GM23248 (cell line): ENCODE measurements around the gene RAB37. TPM values are rescaled to one million over a fixed set of nuclear protein-coding genes. Genes with fewer than 3 reads are reported as not detected.
A peak's percentile ranks its signal among the peaks of the same experiment; 100 is the strongest.

Source experiments
- DNase-seq: peaks from one replicate; pipeline ENCODE4 v3.0.0-alpha.2; 2015
- H2AFZ ChIP-seq: fragments of 200-600 bp; sonication (generic); 2 replicates; pipeline ENCODE4 v1.6.1; 2016; ENCODE audit warnings: antibody characterized with exemption
- H3F3A ChIP-seq: fragments of 200-600 bp; sonication (generic); 2 replicates; pipeline ENCODE4 v1.6.1; 2016; ENCODE audit warnings: mild to moderate bottlenecking, antibody characterized with exemption, mixed run types; ENCODE audit not compliant: insufficient read depth
- H3K27ac ChIP-seq: fragments of 200-600 bp; sonication (generic); 2 replicates; pipeline ENCODE4 v1.5.1; 2016; ENCODE audit warnings: mild to moderate bottlenecking
- H3K27me3 ChIP-seq: fragments of 200-600 bp; sonication (generic); replicated peaks from 2 replicates; pipeline ENCODE4 v1.6.1; 2016; ENCODE audit warnings: mild to moderate bottlenecking; ENCODE audit not compliant: insufficient read depth
- H3K36me3 ChIP-seq: fragments of 200-600 bp; sonication (generic); 2 replicates; pipeline ENCODE4 v1.6.1; 2016; ENCODE audit warnings: low read depth, mild to moderate bottlenecking
- H3K4me1 ChIP-seq: fragments of 200-600 bp; sonication (generic); 2 replicates; pipeline ENCODE4 v1.6.1; 2016; ENCODE audit warnings: mild to moderate bottlenecking; ENCODE audit not compliant: insufficient read depth
- H3K4me2 ChIP-seq: fragments of 200-600 bp; sonication (generic); one replicate; pipeline ENCODE4 v1.6.1; 2016; ENCODE audit warnings: mild to moderate bottlenecking; ENCODE audit not compliant: unreplicated experiment
- H3K4me3 ChIP-seq: fragments of 200-600 bp; sonication (generic); 2 replicates; pipeline ENCODE4 v1.5.1; 2016; ENCODE audit warnings: mild to moderate bottlenecking
- H3K79me2 ChIP-seq: fragments of 200-600 bp; sonication (generic); 2 replicates; pipeline ENCODE4 v1.6.1; 2016; ENCODE audit warnings: mild to moderate bottlenecking; ENCODE audit not compliant: insufficient read depth
- H3K9ac ChIP-seq: fragments of 200-600 bp; sonication (generic); 2 replicates; pipeline ENCODE4 v1.6.1; 2016; ENCODE audit warnings: mild to moderate bottlenecking
- H3K9me2 ChIP-seq: fragments of 200-600 bp; sonication (generic); 2 replicates; pipeline ENCODE4 v1.6.1; 2016; ENCODE audit warnings: mixed run types, mild to moderate bottlenecking, moderate library complexity; ENCODE audit not compliant: insufficient read depth
- H3K9me3 ChIP-seq: fragments of 200-600 bp; sonication (generic); one replicate; pipeline ENCODE4 v1.6.1; 2017; ENCODE audit warnings: low read depth
- H4K20me1 ChIP-seq: fragments of 200-600 bp; sonication (generic); 2 replicates; pipeline ENCODE4 v1.6.0; 2016; ENCODE audit not compliant: insufficient read depth
- EZH2 ChIP-seq: fragments of 200-600 bp; sonication (generic); IDR thresholded peaks from 2 replicates; pipeline ENCODE4 v1.6.1; 2018; ENCODE audit warnings: antibody characterized with exemption, mild to moderate bottlenecking; ENCODE audit not compliant: insufficient read depth, poor library complexity, severe bottlenecking
- EZH2phosphoT487 ChIP-seq: fragments of 200-600 bp; sonication (generic); IDR thresholded peaks from 2 replicates; pipeline ENCODE4 v1.6.1; 2018; ENCODE audit warnings: antibody characterized with exemption, moderate library complexity, mild to moderate bottlenecking, low read depth; ENCODE audit not compliant: insufficient read depth
- WGBS, 2 experiments: methylation state at CpG; one replicate each; pipeline ENCODE4 v1.1.6; 2015 to 2017; ENCODE audit warnings: low lambda C conversion rate in 2 of 2, low coverage in 1 of 2; ENCODE audit errors: missing lambda C conversion rate in 2 of 2; 5-methylcytosine and 5-hydroxymethylcytosine counted together
- in situ Hi-C: fragments of 300-500 bp; cut with MboI; formaldehyde crosslinking; loops from 2 replicates; pipeline ENCODE4 v1.15.0; 2020
- polyA plus RNA-seq: library from polyadenylated mRNA; unstranded; fragments of >200 nt; fragmentation: Nextera tagmentation; extraction: Ambion mirVana; gene quantifications from 2 replicates; pipeline ENCODE4 v1.2.1, GENCODE V29; 2016
- total RNA-seq: library from RNA; depleted of rRNA; stranded (reverse); fragments of >200 nt; shearing (Covaris generic); gene quantifications from 2 replicates; pipeline ENCODE4 v1.2.3, GENCODE V29; 2014

RAB37 gene
- total and polyA plus RNA-seq, 2 experiments from 2014 or later = 0.11 TPM; not detected in 1

DNA sequence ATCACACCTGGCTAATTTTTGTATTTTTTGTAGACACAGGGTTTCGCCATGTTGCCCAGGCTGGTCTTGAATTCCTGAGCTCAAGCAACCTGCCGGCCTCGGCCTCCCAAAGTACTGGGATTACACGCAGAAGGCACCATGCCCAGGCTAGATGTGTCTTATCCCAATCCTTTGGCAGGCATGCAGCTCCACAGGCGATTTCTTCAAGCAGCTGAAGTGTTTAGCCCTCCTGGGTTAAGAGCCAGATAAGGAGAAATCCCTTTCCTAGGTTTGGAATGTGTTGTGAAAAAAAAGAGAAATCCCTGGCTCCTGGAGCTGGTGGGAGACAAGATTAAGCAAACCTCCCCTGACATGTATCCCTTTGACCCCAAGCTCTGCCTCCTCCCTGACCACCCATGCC is 9.3 kb downstream of the RAB37 start:
- TF ChIP-seq EZH2phosphoT487 = no peak
- Histone ChIP-seq H3K9me3 (no peaks in the 10 kb centered on the region), H3K4me3 (no peak overlapping the region), H3K27me3 (0 out of 2 replicates have a peak, but pooled peaks cover 6% of the 10 kb centered on the region), H3K79me2 (no peaks in the 10 kb centered on the region), H3K9ac (no peak overlapping the region), H3F3A (no peaks in the 10 kb centered on the region), H3K36me3 (no peaks in the 10 kb centered on the region), H3K9me2 (no peaks in the 10 kb centered on the region), H3K4me1 (no peaks in the 10 kb centered on the region), H3K4me2 (no peak overlapping the region), H3K27ac (no peak overlapping the region), H4K20me1 (no peaks in the 10 kb centered on the region), H2AFZ (no peak overlapping the region)
- DNase-seq = no peak
- WGBS, 2 experiments = 82 to 87% methylated on average over 5 of the region's 5 CpGs
- in situ Hi-C loops = loop anchor here (10.0 kb wide), 1 partner anchor 118 kb away; no protein-coding TSS in a partner anchor

DNA sequence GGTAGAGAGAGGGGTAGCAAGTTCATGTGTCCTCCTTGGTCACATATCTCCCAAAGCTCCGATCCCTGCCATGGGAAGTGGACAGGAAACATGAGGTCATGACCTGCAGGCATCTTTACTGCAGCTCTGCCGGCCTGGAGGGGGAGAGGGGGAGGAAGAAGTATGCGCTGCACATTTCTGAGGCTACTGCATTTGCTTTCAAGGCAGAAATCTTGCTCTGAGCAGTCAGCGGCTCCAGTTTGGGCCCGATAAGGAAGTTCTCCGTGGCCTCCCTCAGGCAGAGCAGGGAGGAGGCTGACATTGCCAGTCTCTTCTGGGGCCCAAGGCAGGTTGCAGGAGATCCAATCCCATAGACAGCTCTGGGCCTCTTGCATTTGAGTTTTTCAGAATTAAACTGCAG is 9.9 kb downstream of the RAB37 start:
- no peak overlapping the region for H3K4me2 ChIP-seq
- in situ Hi-C loops = loop anchor here (10.0 kb wide), 1 partner anchor 118 kb away; no protein-coding TSS in a partner anchor
- 57 to 74% methylated on average over 6 of the region's 6 CpGs for WGBS, 2 experiments

DNA sequence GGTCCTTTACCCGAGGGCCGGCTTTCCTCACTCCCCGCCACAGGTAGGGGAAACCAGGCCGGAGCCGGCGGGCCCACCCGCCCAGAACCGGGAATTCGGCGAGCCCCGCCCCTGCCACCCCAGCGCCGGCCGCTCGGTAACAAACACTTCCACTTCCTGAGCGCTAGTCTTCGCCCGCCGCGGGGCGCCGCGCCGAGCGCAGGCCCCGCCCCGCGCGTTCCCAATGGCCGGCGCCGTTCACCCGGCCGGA is 11.1 kb downstream of the RAB37 start:
- WGBS, 2 experiments = 2 to 3% methylated on average over 7 to 34 of the region's 34 CpGs
- H2AFZ ChIP-seq = peak overlapping the region; percentile 85
- H3K4me3 ChIP-seq = peak overlapping the region; percentile 76
- H3K36me3 ChIP-seq = no peaks in the 10 kb centered on the region
- no peaks in the 10 kb centered on the region for H4K20me1 ChIP-seq
- no peaks in the 10 kb centered on the region for H3F3A ChIP-seq
- no peaks in the 10 kb centered on the region for H3K4me1 ChIP-seq
- peak overlapping the region; percentile 52 for H3K4me2 ChIP-seq
- no peak for DNase-seq
- H3K9me3 ChIP-seq = no peaks in the 10 kb centered on the region
- TF ChIP-seq EZH2 (no peak), EZH2phosphoT487 (no peak)
- in situ Hi-C loops = loop anchor here (10.0 kb wide), 1 partner anchor 117 kb away; no protein-coding TSS in a partner anchor
- no peaks in the 10 kb centered on the region for H3K9me2 ChIP-seq
- no peak overlapping the region for H3K27ac ChIP-seq
- H3K9ac ChIP-seq = peak overlapping the region; percentile 58
- H3K79me2 ChIP-seq = no peaks in the 10 kb centered on the region
- no peaks in the 10 kb centered on the region for H3K27me3 ChIP-seq

More for the DNA sequence above, 9.9 kb downstream of the RAB37 start:
- TF ChIP-seq EZH2phosphoT487 (no peak), EZH2 (no peak)
- no peaks in the 10 kb centered on the region for H3K79me2 ChIP-seq
- H4K20me1 ChIP-seq = no peaks in the 10 kb centered on the region
- no peak for DNase-seq
- H3F3A ChIP-seq = no peaks in the 10 kb centered on the region
- H3K9me3 ChIP-seq = no peaks in the 10 kb centered on the region
- H2AFZ ChIP-seq = no peak overlapping the region
- H3K9me2 ChIP-seq = no peaks in the 10 kb centered on the region
- H3K36me3 ChIP-seq = no peaks in the 10 kb centered on the region
- H3K27me3 ChIP-seq = 0 out of 2 replicates have a peak, but pooled peaks cover 4% of the 10 kb centered on the region
- H3K4me1 ChIP-seq = no peaks in the 10 kb centered on the region
- H3K9ac ChIP-seq = no peak overlapping the region
- H3K4me3 ChIP-seq = no peak overlapping the region
- no peak overlapping the region for H3K27ac ChIP-seq

DNA sequence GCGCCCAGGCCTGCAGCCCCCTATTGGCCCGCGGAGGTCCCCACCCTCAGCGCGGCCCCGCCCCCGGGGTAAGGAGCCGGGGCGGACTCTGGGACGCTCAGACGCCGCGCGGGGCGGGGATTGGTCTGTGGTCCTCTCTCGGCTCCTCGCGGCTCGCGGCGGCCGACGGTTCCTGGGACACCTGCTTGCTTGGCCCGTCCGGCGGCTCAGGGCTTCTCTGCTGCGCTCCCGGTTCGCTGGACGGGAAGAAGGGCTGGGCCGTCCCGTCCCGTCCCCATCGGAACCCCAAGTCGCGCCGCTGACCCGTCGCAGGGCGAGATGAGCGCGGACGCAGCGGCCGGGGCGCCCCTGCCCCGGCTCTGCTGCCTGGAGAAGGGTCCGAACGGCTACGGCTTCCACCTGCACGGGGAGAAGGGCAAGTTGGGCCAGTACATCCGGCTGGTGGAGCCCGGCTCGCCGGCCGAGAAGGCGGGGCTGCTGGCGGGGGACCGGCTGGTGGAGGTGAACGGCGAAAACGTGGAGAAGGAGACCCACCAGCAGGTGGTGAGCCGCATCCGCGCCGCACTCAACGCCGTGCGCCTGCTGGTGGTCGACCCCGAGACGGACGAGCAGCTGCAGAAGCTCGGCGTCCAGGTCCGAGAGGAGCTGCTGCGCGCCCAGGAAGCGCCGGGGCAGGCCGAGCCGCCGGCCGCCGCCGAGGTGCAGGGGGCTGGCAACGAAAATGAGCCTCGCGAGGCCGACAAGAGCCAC is 11.6 kb downstream of the RAB37 start, which contains the start of gene NHERF1:
Gene NHERF1, plus strand, starts transcription at position 100 of the 750 bp plus-strand sequence. Its CDS starts 219 bp downstream, at position 319.
- TF ChIP-seq EZH2 (no peak), EZH2phosphoT487 (no peak)
- no peak within 1 kb of the TSS for H3K27ac ChIP-seq
- no peaks in the 10 kb centered on the region for H3K9me2 ChIP-seq
- in situ Hi-C loops = loop anchor here (10.0 kb wide), 1 partner anchor 116 kb away; no protein-coding TSS in a partner anchor
- no peaks in the 10 kb centered on the region for H4K20me1 ChIP-seq
- WGBS, 2 experiments = 2 to 4% methylated on average over 48 to 70 of the region's 90 CpGs
- no peaks in the 10 kb centered on the region for H3K36me3 ChIP-seq
- H3K27me3 ChIP-seq = no peaks in the 10 kb centered on the region
- no peaks in the 10 kb centered on the region for H3K9me3 ChIP-seq
- DNase-seq = peak; percentile 97
- H3K79me2 ChIP-seq = no peaks in the 10 kb centered on the region
- peak within 1 kb of the TSS; percentile 76 for H3K4me3 ChIP-seq
- no peaks in the 10 kb centered on the region for H3K4me1 ChIP-seq
- H3K9ac ChIP-seq = peak within 1 kb of the TSS; percentile 58
- peak within 1 kb of the TSS; percentile 85 for H2AFZ ChIP-seq
- H3F3A ChIP-seq = no peaks in the 10 kb centered on the region
- peak within 1 kb of the TSS; percentile 81 for H3K4me2 ChIP-seq
